HEK293 (cell line): ENCODE data around the gene ZNF792.

Experiments used
- MZF1 ChIP-seq: fragments of 450-650 bp; formaldehyde crosslinking; IDR thresholded peaks from 2 replicates; pipeline ENCODE4 v1.5.1; 2017; ENCODE audit warnings: missing biosample characterization, missing genetic modification characterization, borderline replicate concordance
- SETDB1 ChIP-seq: IDR thresholded peaks from one replicate; pipeline ENCODE4 v1.6.1; 2017; ENCODE audit warnings: mild to moderate bottlenecking, low read length, moderate library complexity, mixed read lengths; ENCODE audit not compliant: insufficient read length
- SP2 ChIP-seq: fragments of 450-650 bp; formaldehyde crosslinking; IDR thresholded peaks from 2 replicates; pipeline ENCODE4 v1.5.1; 2016; ENCODE audit warnings: missing biosample characterization, missing genetic modification characterization
- TRIM28 ChIP-seq: IDR thresholded peaks from 2 replicates; pipeline ENCODE4 v1.6.1; 2011; ENCODE audit warnings: low read length, control low read depth, borderline replicate concordance
- WT1 ChIP-seq: fragments of 450-650 bp; formaldehyde crosslinking; IDR thresholded peaks from 2 replicates; pipeline ENCODE4 v1.5.1; 2016; ENCODE audit warnings: missing biosample characterization, missing genetic modification characterization
- YY1 ChIP-seq: fragments of 450-650 bp; formaldehyde crosslinking; IDR thresholded peaks from 2 replicates; pipeline ENCODE4 v1.5.1; 2018; ENCODE audit warnings: missing biosample characterization, missing genetic modification characterization
- ZBTB20 ChIP-seq: fragments of 450-650 bp; formaldehyde crosslinking; IDR thresholded peaks from 2 replicates; pipeline ENCODE4 v1.5.1; 2016; ENCODE audit warnings: missing biosample characterization, missing genetic modification characterization
- ZNF10 ChIP-seq: fragments of 450-650 bp; formaldehyde crosslinking; IDR thresholded peaks from 2 replicates; pipeline ENCODE4 v1.5.1; 2017; ENCODE audit warnings: missing biosample characterization, missing genetic modification characterization
- ZNF433 ChIP-seq: fragments of 450-650 bp; formaldehyde crosslinking; IDR thresholded peaks from 2 replicates; pipeline ENCODE4 v1.5.1; 2016; ENCODE audit warnings: missing biosample characterization, missing genetic modification characterization, low read depth
- ZNF843 ChIP-seq: fragments of 450-650 bp; formaldehyde crosslinking; IDR thresholded peaks from 2 replicates; pipeline ENCODE4 v1.5.1; 2016; ENCODE audit warnings: missing biosample characterization, missing genetic modification characterization
- TF ChIP-seq, protein P1 (sequence below): fragments of 450-650 bp; formaldehyde crosslinking; IDR thresholded peaks from 2 replicates; pipeline ENCODE4 v1.5.1; 2016; ENCODE audit warnings: missing biosample characterization, missing genetic modification characterization
- TF ChIP-seq, protein P2 (sequence below): fragments of 450-650 bp; formaldehyde crosslinking; optimal IDR thresholded peaks from 2 replicates; pipeline ENCODE3; 2016; ENCODE audit warnings: missing biosample characterization, mild to moderate bottlenecking, missing genetic modification characterization
- TF ChIP-seq, protein P3 (sequence below): fragments of 450-650 bp; formaldehyde crosslinking; IDR thresholded peaks from 2 replicates; pipeline ENCODE4 v1.5.1; 2016; ENCODE audit warnings: missing biosample characterization, missing genetic modification characterization
- TF ChIP-seq, protein P4 (sequence below): fragments of 450-650 bp; formaldehyde crosslinking; IDR thresholded peaks from 2 replicates; pipeline ENCODE4 v1.5.1; 2017; ENCODE audit warnings: missing biosample characterization, missing genetic modification characterization

DNA sequence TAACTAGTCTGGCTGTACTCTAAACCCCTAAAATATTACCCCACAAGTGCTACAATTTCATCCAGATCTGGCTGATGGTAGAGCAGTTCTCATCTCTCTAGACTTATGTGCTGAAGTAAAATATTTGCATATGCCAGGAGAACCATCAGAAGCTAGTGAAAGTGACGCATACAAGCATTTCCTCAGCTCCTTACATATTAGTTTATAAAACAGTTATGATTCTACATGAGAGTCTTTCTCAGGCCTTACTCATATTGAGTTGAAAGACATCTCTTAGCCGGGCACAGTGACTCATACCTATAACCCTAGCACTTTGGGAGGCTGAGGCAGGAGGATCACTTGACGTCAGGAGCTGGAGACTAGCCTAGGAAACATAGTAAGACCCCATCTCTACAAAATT lies 53.3 kb downstream of the ZNF792 start:
- TF ChIP-seq SP2 (tag by site-specific recombination) (no peak), ZNF433 (tag by site-specific recombination) (no peak), YY1 (tag by site-specific recombination) (no peak), ZBTB20 (tag by site-specific recombination) (no peak), MZF1 (tag by site-specific recombination) (no peak), ZNF843 (tag by site-specific recombination) (no peak), TRIM28 (no peak), WT1 (tag by site-specific recombination) (no peak), ZNF10 (no peak), SETDB1 (no peak)
- TF ChIP-seq, protein P1, sequence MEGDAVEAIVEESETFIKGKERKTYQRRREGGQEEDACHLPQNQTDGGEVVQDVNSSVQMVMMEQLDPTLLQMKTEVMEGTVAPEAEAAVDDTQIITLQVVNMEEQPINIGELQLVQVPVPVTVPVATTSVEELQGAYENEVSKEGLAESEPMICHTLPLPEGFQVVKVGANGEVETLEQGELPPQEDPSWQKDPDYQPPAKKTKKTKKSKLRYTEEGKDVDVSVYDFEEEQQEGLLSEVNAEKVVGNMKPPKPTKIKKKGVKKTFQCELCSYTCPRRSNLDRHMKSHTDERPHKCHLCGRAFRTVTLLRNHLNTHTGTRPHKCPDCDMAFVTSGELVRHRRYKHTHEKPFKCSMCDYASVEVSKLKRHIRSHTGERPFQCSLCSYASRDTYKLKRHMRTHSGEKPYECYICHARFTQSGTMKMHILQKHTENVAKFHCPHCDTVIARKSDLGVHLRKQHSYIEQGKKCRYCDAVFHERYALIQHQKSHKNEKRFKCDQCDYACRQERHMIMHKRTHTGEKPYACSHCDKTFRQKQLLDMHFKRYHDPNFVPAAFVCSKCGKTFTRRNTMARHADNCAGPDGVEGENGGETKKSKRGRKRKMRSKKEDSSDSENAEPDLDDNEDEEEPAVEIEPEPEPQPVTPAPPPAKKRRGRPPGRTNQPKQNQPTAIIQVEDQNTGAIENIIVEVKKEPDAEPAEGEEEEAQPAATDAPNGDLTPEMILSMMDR (tag by site-specific recombination), result no peak
- TF ChIP-seq, protein P2, sequence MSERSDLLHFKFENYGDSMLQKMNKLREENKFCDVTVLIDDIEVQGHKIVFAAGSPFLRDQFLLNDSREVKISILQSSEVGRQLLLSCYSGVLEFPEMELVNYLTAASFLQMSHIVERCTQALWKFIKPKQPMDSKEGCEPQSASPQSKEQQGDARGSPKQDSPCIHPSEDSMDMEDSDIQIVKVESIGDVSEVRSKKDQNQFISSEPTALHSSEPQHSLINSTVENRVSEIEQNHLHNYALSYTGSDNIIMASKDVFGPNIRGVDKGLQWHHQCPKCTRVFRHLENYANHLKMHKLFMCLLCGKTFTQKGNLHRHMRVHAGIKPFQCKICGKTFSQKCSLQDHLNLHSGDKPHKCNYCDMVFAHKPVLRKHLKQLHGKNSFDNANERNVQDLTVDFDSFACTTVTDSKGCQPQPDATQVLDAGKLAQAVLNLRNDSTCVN (tag by site-specific recombination), result no peak
- TF ChIP-seq, protein P3, sequence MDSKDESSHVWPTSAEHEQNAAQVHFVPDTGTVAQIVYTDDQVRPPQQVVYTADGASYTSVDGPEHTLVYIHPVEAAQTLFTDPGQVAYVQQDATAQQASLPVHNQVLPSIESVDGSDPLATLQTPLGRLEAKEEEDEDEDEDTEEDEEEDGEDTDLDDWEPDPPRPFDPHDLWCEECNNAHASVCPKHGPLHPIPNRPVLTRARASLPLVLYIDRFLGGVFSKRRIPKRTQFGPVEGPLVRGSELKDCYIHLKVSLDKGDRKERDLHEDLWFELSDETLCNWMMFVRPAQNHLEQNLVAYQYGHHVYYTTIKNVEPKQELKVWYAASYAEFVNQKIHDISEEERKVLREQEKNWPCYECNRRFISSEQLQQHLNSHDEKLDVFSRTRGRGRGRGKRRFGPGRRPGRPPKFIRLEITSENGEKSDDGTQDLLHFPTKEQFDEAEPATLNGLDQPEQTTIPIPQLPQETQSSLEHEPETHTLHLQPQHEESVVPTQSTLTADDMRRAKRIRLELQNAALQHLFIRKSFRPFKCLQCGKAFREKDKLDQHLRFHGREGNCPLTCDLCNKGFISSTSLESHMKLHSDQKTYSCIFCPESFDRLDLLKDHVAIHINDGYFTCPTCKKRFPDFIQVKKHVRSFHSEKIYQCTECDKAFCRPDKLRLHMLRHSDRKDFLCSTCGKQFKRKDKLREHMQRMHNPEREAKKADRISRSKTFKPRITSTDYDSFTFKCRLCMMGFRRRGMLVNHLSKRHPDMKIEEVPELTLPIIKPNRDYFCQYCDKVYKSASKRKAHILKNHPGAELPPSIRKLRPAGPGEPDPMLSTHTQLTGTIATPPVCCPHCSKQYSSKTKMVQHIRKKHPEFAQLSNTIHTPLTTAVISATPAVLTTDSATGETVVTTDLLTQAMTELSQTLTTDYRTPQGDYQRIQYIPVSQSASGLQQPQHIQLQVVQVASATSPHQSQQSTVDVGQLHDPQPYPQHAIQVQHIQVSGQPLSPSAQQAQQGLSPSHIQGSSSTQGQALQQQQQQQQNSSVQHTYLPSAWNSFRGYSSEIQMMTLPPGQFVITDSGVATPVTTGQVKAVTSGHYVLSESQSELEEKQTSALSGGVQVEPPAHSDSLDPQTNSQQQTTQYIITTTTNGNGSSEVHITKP (tag by site-specific recombination), result no peak
- TF ChIP-seq, protein P4, sequence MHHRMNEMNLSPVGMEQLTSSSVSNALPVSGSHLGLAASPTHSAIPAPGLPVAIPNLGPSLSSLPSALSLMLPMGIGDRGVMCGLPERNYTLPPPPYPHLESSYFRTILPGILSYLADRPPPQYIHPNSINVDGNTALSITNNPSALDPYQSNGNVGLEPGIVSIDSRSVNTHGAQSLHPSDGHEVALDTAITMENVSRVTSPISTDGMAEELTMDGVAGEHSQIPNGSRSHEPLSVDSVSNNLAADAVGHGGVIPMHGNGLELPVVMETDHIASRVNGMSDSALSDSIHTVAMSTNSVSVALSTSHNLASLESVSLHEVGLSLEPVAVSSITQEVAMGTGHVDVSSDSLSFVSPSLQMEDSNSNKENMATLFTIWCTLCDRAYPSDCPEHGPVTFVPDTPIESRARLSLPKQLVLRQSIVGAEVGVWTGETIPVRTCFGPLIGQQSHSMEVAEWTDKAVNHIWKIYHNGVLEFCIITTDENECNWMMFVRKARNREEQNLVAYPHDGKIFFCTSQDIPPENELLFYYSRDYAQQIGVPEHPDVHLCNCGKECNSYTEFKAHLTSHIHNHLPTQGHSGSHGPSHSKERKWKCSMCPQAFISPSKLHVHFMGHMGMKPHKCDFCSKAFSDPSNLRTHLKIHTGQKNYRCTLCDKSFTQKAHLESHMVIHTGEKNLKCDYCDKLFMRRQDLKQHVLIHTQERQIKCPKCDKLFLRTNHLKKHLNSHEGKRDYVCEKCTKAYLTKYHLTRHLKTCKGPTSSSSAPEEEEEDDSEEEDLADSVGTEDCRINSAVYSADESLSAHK, result no peak
